Neural progenitor cell (in vitro differentiated cells): ENCODE data around the gene RRP1. TPM values are rescaled to one million over a fixed set of nuclear protein-coding genes. Genes with fewer than 3 reads are reported as not detected.

ENCODE experiments used
- DNase-seq: peaks from one replicate; pipeline ENCODE4 v3.0.0-alpha.2; 2016; ENCODE audit warnings: low spot score
- H2AFZ ChIP-seq: fragments of 200-600 bp; sonication (generic); replicated peaks from 2 replicates; pipeline ENCODE4 v1.6.1; 2016; ENCODE audit warnings: antibody characterized with exemption
- H3F3A ChIP-seq: fragments of 200-600 bp; sonication (generic); 2 replicates; pipeline ENCODE4 v1.6.1; 2016; ENCODE audit warnings: antibody characterized with exemption, low read depth
- H3K27ac ChIP-seq: fragments of 200-600 bp; sonication (generic); 2 replicates; pipeline ENCODE4 v1.5.1; 2016; ENCODE audit warnings: mild to moderate bottlenecking
- H3K27me3 ChIP-seq: fragments of 200-600 bp; sonication (generic); 2 replicates; pipeline ENCODE4 v1.6.1; 2016; ENCODE audit warnings: mild to moderate bottlenecking, moderate library complexity
- H3K36me3 ChIP-seq: fragments of 200-600 bp; sonication (generic); 2 replicates; pipeline ENCODE4 v1.5.1; 2016
- H3K4me1 ChIP-seq: fragments of 200-600 bp; sonication (generic); 2 replicates; pipeline ENCODE4 v1.6.1; 2016; ENCODE audit warnings: mixed run types
- H3K4me2 ChIP-seq: fragments of 200-600 bp; sonication (generic); 2 replicates; pipeline ENCODE4 v1.6.1; 2016
- H3K4me3 ChIP-seq: fragments of 200-600 bp; sonication (generic); 2 replicates; pipeline ENCODE4 v1.5.1; 2016
- H3K79me2 ChIP-seq: fragments of 200-600 bp; sonication (generic); 2 replicates; pipeline ENCODE4 v1.6.1; 2016; ENCODE audit warnings: low read depth
- H3K9ac ChIP-seq: fragments of 200-600 bp; sonication (generic); 2 replicates; pipeline ENCODE4 v1.6.1; 2016
- H3K9me3 ChIP-seq: fragments of 200-600 bp; sonication (generic); 2 replicates; pipeline ENCODE4 v1.5.1; 2016; ENCODE audit warnings: low read depth
- H4K20me1 ChIP-seq: fragments of 200-600 bp; sonication (generic); 2 replicates; pipeline ENCODE4 v1.6.1; 2016; ENCODE audit warnings: low read depth
- H3K27ac Mint-ChIP-seq: 3 replicates; pipeline ENCODE4 v1.8.0; 2021; ENCODE audit warnings: mixed read lengths
- H3K27me3 Mint-ChIP-seq: 2 replicates; pipeline ENCODE4 v1.8.0; 2022; ENCODE audit warnings: low read depth, mild to moderate bottlenecking, inconsistent platforms, moderate library complexity, mixed read lengths; ENCODE audit not compliant: insufficient read depth
- H3K36me3 Mint-ChIP-seq: 3 replicates; pipeline ENCODE4 v1.8.0; 2021; ENCODE audit warnings: mixed read lengths
- H3K4me1 Mint-ChIP-seq: 3 replicates; pipeline ENCODE4 v1.8.0; 2021; ENCODE audit warnings: mixed read lengths
- H3K4me3 Mint-ChIP-seq: 3 replicates; pipeline ENCODE4 v1.8.0; 2021; ENCODE audit warnings: mild to moderate bottlenecking, moderate library complexity, mixed read lengths
- H3K9me3 Mint-ChIP-seq: 3 replicates; pipeline ENCODE4 v1.8.0; 2020; ENCODE audit warnings: mixed read lengths
- EZH2 ChIP-seq: fragments of 200-600 bp; sonication (generic); IDR thresholded peaks from 2 replicates; pipeline ENCODE4 v1.6.1; 2017; ENCODE audit warnings: antibody characterized with exemption, mild to moderate bottlenecking, moderate library complexity
- EZH2phosphoT487 ChIP-seq: fragments of 200-600 bp; sonication (generic); IDR thresholded peaks from 2 replicates; pipeline ENCODE4 v1.6.1; 2017; ENCODE audit warnings: antibody characterized with exemption
- total RNA-seq: library from RNA; depleted of rRNA; stranded (reverse); fragments of >200 nt; gene quantifications from 2 replicates; pipeline ENCODE4 v1.2.3, GENCODE V29; 2015; ENCODE audit warnings: low replicate concordance
- TF ChIP-seq, protein P1 (sequence below): fragments of 200-600 bp; sonication (generic); IDR thresholded peaks from 2 replicates; pipeline ENCODE4 v1.5.1; 2017; ENCODE audit warnings: antibody characterized with exemption, mild to moderate bottlenecking

Gene RRP1
- total RNA-seq, 1 donor from 2014 or later, result 18.4 TPM

DNA sequence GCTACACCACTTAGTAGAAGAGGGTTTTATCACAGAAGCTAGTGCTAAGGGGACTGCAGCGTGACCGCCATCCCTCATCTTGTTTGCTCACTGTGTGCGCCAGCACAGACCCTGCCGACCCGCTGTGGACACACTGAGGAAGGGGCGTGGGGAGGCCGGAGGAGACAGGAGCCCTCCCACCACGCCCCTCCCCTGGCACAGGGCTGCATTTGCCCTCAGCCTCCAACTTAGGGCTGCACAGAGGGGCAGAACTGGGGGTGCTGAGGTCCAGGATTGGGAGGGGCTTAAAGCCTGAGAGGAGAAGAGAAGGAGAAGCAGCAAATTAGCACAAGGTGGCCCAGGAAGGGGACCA, 37.2 kb downstream of the RRP1 start:
- no peaks in the 10 kb centered on the region for H3K36me3 Mint-ChIP-seq
- Histone ChIP-seq H3K27ac (no peak overlapping the region), H3K79me2 (no peaks in the 10 kb centered on the region), H3F3A (no peaks in the 10 kb centered on the region), H3K9me3 (no peaks in the 10 kb centered on the region), H3K4me2 (peak overlapping the region; percentile 35), H3K4me3 (no peak overlapping the region), H4K20me1 (no peaks in the 10 kb centered on the region), H2AFZ (peak overlapping the region; percentile 44), H3K27me3 (no peaks in the 10 kb centered on the region), H3K36me3 (no peaks in the 10 kb centered on the region), H3K9ac (no peak overlapping the region), H3K4me1 (peaks cover 6% of the 10 kb centered on the region)
- no peak overlapping the region for H3K4me3 Mint-ChIP-seq
- H3K27me3 Mint-ChIP-seq, result peaks cover under 1% of the 10 kb centered on the region
- TF ChIP-seq EZH2phosphoT487 (no peak), EZH2 (no peak)
- TF ChIP-seq, protein P1, sequence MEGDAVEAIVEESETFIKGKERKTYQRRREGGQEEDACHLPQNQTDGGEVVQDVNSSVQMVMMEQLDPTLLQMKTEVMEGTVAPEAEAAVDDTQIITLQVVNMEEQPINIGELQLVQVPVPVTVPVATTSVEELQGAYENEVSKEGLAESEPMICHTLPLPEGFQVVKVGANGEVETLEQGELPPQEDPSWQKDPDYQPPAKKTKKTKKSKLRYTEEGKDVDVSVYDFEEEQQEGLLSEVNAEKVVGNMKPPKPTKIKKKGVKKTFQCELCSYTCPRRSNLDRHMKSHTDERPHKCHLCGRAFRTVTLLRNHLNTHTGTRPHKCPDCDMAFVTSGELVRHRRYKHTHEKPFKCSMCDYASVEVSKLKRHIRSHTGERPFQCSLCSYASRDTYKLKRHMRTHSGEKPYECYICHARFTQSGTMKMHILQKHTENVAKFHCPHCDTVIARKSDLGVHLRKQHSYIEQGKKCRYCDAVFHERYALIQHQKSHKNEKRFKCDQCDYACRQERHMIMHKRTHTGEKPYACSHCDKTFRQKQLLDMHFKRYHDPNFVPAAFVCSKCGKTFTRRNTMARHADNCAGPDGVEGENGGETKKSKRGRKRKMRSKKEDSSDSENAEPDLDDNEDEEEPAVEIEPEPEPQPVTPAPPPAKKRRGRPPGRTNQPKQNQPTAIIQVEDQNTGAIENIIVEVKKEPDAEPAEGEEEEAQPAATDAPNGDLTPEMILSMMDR, result no peak
- peaks cover 5% of the 10 kb centered on the region for H3K4me1 Mint-ChIP-seq
- DNase-seq, result no peak
- peaks cover 3% of the 10 kb centered on the region for H3K9me3 Mint-ChIP-seq
- H3K27ac Mint-ChIP-seq, result no peak overlapping the region

DNA sequence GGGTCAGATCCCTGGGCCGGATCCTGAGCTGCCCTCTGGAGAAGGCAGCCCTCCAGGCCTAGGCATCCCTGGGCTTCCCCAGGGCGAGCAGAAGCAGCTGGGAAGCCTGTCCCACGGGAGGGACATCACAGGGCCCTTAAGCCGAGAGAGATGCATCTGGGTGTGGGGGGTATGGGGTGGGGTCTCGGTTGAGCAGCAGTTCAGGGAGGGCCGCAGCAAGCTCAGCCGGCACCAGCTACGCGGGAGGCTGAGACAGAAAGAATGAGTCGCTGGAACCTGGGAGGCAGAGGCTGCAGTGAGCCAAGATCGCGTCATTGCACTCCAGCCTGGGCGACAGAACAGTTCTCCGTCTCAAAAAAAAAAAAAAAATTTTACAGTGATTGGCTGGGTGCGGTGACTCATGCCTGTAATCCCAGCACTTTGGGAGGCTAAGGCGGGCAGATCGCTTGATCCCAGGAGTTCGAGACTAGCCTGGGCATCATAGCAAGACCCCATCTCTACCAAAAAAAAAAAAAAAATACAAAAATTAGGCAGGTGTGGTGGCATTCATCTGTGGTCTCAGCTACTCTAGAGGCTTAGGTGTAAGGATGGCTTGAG, 37.7 kb downstream of the RRP1 start:
- Histone ChIP-seq H2AFZ (no peak overlapping the region), H3K4me3 (no peak overlapping the region), H3K4me1 (peaks cover 6% of the 10 kb centered on the region), H3K27me3 (no peaks in the 10 kb centered on the region), H3K9ac (no peak overlapping the region), H3K9me3 (no peaks in the 10 kb centered on the region), H3F3A (no peaks in the 10 kb centered on the region), H3K4me2 (no peak overlapping the region), H3K79me2 (no peaks in the 10 kb centered on the region), H3K36me3 (no peaks in the 10 kb centered on the region), H4K20me1 (no peaks in the 10 kb centered on the region), H3K27ac (no peak overlapping the region)
- no peaks in the 10 kb centered on the region for H3K27me3 Mint-ChIP-seq
- DNase-seq, result no peak
- H3K4me1 Mint-ChIP-seq, result peaks cover 5% of the 10 kb centered on the region
- no peaks in the 10 kb centered on the region for H3K36me3 Mint-ChIP-seq
- H3K9me3 Mint-ChIP-seq, result peaks cover 3% of the 10 kb centered on the region
- no peak overlapping the region for H3K27ac Mint-ChIP-seq
- H3K4me3 Mint-ChIP-seq, result no peak overlapping the region
- TF ChIP-seq, protein P1, result no peak
- TF ChIP-seq EZH2phosphoT487, result no peak
- no peak for TF ChIP-seq EZH2

DNA sequence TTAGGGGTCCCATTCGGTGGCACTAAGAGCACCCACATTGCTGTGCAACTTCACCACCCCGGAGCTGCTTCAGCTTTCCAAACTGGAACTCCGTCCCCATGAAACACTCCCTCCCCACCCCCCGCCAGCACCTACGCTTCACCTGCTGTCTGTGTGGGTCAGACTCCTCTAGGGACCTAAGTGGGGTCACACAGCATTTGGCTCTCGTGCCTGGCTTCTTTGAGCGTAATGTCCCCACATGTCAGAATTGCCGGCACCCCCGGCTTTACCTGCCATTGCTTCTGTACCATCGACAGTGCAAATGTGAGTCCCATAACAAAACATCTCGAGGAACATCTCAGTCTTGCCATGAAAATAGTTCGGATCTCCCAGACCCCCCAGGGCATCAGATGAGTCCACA, 39.8 kb downstream of the RRP1 start:
- Histone ChIP-seq H3K4me3 (no peak overlapping the region), H3K4me1 (peaks cover 6% of the 10 kb centered on the region), H3K79me2 (no peaks in the 10 kb centered on the region), H3K4me2 (no peak overlapping the region), H3K27me3 (no peaks in the 10 kb centered on the region), H3K9me3 (no peaks in the 10 kb centered on the region), H3F3A (no peaks in the 10 kb centered on the region), H2AFZ (no peak overlapping the region), H3K36me3 (no peaks in the 10 kb centered on the region), H3K9ac (no peak overlapping the region), H3K27ac (no peak overlapping the region), H4K20me1 (no peaks in the 10 kb centered on the region)
- H3K36me3 Mint-ChIP-seq, result no peaks in the 10 kb centered on the region
- H3K4me3 Mint-ChIP-seq, result peak overlapping the region; percentile 30
- TF ChIP-seq, protein P1, result no peak
- no peak for TF ChIP-seq EZH2phosphoT487
- TF ChIP-seq EZH2, result no peak
- no peak for DNase-seq
- H3K9me3 Mint-ChIP-seq, result peaks cover 9% of the 10 kb centered on the region
- no peaks in the 10 kb centered on the region for H3K27me3 Mint-ChIP-seq
- peaks cover 5% of the 10 kb centered on the region for H3K4me1 Mint-ChIP-seq
- H3K27ac Mint-ChIP-seq, result peak overlapping the region; percentile 21
